GM21390 (cell line): ENCODE results near the gene C15orf39.

ENCODE experiments used
- ATAC-seq: cut with Tn5 transposase; IDR thresholded peaks from one replicate; pipeline ENCODE4 v1.9.1; 2021; ENCODE audit not compliant: unreplicated experiment

Gene C15orf39

DNA sequence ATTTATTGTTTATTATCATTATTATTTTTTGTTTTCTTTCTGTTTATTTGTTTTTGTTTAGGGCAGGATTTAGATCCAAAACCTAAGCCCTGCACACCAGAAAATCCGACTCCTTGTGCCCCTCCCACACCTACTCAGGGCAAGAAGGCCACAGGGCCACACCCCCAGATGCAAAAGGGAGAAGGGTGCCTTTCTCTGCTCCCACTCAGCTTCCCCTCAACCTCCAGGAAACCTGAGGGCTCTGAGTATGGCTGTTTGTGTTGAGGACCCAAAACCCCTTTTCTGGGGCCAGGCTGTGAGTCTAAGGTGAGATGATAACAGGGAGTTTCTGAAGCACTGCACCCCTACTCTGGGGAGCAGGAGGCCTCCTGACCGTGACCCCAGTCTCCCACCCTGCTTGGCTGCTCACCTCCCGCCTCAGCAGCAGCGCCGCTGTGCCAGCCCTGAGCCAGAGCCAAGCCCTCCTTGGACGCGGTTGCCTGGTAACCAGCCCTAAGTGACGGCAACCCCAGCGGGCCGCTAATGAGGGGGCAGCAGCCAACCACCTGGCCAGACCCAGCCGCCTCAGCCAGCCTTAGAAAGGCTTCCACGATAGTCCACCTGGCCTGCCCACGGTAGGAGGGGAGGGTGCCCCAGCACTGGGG is 6.4 kb upstream of the C15orf39 start:
- ATAC-seq = no peak

DNA sequence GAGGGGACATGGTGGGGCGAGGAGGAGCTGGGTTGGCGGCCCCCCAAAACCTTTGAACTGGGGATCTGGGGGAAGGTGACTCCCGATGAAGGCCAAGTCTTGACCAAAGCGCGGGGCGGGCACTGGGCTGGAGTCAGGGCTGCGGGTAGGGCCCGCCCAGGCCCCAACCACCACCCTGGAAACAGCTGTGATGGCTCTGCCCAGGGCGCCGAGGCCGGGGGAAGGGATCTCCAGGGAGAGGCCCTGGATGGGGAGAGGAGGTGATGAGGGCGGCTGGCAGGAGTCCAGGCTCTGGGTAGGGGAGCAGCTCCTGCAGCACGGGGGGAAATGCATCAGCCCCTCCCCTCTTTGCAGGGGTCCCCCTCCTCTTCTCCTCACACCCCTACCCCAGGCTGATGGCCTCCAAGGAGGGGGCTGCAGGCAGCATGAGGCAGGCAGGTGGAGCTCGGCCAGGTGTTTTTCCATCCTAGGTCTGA is 5.9 kb upstream of the C15orf39 start:
- ATAC-seq = no peak

DNA sequence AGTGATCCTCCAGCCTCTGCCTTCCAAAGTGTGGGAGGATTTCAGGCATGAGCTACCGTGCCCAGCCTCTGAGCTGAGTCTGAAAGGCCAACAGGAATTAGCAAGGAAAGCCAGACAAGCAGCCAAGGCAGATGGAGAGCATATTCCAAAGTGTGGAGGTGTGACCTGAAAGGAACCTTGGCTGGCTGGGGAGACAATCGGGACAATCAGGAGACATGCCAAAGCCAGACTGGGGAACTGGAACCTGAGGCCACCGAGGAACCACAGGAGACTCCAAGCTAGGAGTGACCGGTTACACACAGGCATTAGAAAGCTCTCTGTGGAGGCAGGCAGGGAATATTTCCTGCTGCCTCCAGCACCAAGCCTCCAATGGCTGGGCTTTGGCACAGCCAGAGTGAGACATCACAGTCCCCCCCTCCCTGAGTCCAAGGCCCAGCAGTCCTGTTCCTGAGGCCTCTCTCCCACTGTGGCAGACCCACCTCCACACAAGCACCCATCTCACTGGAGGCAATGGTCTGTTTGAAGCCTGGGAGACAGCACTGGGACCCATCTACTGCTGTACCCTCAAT is 4.5 kb upstream of the C15orf39 start:
- no peak for ATAC-seq

DNA sequence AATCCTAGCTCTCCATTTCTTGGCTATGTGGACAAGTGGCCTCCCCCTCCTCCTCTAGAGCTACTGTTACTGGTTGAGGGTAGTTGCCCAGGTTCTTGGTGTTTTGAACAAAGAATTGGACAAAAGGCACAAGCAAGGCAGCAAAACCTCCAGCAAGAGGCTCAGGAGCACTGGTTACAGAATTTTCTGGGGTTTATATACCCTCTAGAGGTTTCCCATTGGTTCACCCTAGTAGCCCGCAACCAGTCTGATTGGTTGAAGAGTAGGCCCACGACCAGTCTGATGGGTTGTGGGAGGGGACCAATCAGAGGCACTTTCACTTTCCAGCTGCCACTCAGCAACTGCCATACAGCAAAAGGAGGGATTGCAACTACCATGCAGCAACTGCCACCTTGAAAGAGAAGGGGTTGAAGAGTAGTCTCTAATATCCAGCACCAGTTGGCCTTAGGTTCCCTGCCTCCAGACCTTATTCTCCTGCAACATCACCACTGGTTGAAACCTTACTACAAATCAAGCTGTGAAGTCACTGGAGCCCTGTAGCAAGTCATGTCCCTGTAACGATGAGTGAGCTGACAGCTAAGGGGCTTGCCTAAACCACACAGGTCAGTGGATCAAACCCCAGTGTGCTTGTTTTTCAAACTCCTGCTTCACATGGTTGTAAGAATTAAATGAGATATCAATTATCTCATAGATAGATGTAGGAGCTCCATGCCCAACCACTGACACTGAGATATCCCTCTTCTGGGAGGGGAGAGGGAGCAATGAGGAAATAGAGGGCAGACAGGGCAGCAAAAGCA is 2.9 kb upstream of the C15orf39 start:
- ATAC-seq = no peak

DNA sequence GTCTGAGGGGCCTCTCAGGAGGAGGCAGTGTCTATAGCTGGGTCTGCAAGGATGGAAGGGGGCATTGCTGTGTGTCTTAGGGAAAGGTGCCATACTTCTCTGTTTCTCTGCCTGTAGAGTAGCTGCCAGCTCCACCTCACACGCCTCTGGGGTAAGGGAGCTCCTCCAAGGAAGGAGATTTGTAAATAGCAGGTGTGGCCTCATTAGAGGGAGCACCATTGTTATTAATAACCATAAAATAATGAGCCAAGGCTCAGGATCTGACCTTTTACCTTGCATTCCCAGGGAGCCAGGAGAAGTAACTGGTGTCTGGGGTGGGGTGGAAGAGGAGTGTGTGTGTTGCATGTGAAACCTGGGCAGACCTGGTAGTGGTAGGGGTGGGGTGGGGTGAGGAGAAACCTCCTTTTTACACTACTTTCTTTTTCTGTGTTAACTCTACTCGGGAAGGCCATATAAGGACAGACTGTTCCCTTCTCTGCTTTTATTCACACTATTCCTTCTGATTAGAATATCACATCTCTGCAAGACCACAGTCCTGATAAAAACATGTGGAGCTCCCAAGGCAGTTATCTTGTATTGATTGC is 2.2 kb upstream of the C15orf39 start:
- ATAC-seq = no peak

DNA sequence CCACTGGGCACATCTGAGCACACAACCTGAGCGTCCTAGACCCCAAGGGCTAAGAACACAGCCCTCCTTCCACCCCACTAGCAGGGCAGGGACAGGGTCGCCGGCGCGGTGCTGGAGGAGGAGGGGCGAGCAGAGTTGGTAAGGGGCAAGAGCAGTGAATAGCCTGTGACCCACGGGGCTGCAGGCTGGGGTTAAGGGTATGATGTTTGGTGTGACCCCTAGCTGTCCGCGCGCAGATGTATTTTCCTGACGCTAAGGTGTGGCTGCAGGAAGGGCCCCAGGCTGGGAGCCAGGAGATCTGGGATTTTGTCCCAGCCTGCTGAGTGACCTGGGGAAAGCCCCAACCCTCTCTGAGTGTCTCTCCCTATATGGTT is 1.3 kb upstream of the C15orf39 start:
- ATAC-seq = no peak

DNA sequence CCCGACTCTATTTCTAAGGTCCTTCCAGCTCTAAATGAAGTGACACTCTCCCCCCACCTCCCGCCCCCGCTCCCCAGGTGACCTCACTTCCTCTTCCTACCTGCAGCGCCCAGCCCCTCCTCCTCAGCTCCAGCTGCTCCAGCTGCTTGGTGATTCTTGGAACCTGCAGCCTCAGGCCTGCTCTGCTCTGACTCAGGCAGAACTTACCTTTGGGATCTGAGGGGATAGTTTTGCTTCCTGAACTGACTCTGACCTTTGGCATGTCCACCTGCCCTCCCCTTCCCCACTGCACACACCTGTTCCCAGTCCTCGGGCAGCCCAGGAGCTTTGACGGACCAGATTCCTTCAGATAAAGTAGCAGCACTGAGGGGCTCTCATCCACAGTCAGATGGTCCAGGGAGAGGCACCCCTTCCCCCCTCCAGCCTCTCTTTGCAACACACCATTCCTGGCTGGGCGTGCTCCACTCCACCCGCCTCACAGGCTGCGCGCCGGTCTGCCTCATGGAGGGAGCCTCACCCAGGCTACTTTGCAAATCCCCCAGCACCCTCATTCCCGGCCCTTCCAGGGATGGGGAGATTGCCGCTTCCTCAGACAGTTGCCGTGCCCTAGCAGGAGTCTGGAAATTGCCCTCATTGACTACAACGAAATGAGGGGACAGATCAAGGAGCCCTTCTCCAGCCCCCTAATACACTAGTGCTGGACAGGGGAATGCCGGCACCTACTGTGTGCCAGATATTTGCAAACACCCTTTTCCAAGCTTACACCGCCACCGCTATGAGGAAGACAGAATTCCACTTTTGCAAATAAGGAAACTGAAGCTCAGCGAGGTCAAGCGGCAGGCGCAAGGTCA is 692 bp upstream of the C15orf39 start:
- ATAC-seq = no peak

DNA sequence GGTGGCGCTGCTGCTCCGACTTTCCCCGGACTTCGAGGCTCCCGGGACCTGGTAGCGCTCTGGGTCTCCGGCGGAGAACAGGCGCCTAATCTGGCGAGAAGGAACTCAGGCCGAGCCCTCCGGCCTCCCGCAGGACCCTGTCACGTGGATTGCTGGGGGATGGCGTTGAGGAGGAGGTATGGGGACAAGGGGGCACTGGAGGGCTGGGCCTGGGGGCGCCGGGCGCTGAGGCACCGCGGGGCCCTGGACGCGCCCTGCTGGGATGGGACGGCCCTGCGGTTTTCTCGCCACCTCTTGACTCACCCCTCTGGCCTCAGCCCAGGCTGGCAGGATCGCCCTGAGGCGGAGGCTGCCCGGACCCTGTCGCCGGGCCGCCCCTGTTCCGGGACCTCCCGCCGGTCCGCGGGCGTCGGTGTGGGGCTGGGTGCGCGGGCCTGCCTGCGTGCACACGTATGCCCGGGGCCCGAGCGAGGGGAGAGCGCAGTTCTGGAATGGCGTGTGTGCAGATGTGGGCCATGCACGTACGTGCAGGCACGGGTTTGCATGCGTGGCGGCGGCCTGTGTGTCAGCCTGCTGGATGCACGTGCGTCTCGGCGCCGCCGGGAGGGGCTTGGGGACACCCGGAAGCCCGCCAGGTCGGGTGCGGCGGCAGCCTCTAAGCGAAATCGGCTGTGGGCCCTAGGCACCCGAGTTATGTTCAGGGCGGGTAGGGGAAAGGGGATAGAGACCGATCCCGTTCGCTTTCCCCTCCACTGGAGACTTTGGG is 752 bp downstream of the C15orf39 start:
- peak; percentile 17 for ATAC-seq

DNA sequence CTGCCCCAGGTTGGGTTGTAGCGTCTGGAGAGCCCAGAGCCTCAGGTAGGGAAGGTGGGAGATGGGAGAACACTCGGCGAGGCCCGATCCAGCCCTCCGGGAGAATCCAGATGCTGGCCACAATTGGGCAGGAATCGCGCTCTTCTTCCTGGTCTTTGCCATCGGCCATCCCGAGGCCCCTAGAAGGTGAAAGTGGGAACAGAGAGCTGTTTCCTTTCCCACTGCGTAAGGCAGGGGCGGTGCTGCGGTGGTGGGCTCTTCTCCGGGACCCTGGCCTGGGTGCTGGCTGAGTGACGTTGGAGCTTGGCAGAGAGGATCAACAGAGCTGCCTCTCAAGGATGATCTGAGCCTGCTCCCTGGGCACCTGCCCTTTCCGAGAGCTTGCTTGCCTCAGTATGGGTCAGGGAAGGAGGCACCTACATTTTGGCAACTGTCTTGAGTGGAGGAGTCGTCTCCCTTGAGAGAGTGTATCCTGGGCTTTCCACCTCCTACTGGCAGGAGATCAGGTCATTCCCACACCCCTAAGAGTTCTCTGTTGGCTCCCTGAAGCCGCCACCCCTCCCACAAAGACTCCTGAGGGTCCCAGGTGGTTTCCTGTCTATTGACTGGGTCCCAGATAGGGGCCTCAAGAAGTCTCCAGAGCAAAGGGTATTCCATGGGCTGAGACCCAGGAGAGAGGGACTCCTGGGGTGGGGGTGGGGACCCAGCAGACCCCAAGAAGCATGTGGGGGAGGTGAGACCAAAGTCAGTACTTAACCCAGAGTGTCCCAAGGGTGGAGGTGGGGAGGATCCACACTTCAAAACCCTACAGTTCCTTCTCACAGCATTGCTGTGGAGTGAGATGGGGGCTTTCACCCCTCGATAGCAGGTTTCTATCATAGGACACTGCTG is 1.6 kb downstream of the C15orf39 start:
- ATAC-seq = no peak

DNA sequence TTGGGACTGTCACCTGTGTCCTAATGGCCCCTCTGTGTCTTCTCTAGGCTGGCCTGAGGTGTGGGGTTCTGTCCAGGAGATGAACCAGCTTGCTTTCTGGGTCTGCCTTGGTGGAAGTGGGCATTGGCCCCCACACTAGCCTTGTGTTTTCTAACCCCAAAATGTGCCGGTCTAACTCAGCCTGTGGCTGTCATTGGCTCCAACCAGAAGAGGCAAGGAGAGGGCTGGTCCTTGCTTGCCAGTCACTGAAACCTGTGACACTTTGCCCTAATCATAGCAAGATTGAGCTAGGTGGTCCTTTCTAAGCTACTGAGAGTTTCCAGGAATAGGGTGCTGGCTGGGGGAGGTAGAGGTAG is 2.2 kb downstream of the C15orf39 start:
- no peak for ATAC-seq

DNA sequence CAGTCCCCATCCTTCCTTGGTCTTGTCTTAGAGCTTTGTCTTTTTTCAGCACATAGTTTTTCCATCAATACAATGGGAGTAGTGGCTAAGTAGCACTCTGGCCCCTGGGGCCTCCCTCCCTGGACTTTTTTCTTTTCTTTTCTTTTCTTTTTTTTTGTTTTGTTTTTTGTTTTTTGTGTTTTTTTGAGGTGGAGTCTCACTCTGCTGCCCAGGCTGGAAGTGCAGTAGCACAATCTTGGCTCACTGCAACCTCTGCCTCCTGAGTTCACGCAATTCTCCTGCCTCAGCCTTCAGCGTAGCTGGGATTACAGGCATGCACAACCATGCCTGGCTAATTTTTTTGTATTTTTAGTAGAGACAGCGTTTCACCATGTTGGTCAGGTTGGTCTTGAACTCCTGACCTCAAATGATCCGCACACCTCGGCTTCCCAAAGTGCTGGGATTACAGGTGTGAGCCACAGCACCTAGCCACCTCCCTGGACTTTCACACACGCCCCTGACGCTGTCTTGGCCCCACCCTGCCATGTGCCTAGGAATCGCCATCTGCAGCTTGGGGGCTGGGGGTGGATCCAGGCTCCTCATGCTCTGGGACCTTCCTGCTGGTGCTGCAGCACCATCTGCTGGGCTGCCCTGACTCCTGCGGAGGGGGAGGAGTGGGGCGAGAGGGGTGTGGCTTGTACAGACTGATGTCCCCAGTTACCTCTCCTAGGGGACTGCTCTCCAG is 2.8 kb downstream of the C15orf39 start:
- peak; percentile 33 for ATAC-seq

DNA sequence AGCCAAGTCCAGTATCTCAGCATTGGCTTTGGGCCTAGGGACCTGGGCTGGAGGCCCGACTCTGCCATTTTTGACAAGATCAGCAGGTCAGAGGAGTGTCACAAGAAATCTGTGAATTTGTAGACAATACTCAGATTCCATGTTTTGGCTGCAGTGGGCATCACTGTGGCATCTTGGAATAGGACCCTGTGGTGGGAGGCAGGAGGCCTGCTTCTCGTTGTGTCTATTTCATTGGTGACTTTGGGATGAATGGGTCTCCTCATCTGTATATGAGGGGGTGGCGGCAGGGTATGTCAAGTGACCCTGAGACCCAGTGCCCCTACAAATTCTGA is 3.3 kb downstream of the C15orf39 start:
- ATAC-seq = no peak

DNA sequence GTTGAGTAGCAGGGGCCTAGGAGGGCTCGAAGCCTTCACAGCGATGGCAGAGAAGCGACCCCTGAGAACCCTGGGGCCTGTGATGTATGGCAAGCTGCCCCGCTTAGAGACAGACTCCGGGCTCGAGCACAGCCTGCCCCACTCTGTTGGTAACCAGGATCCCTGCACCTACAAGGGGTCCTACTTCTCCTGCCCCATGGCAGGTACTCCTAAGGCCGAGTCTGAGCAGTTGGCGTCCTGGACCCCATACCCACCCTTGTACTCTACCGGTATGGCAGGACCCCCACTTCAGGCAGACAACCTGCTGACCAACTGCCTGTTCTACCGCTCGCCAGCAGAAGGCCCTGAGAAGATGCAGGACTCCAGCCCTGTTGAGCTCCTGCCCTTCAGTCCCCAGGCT is 4.3 kb downstream of the C15orf39 start:
- ATAC-seq = no peak

DNA sequence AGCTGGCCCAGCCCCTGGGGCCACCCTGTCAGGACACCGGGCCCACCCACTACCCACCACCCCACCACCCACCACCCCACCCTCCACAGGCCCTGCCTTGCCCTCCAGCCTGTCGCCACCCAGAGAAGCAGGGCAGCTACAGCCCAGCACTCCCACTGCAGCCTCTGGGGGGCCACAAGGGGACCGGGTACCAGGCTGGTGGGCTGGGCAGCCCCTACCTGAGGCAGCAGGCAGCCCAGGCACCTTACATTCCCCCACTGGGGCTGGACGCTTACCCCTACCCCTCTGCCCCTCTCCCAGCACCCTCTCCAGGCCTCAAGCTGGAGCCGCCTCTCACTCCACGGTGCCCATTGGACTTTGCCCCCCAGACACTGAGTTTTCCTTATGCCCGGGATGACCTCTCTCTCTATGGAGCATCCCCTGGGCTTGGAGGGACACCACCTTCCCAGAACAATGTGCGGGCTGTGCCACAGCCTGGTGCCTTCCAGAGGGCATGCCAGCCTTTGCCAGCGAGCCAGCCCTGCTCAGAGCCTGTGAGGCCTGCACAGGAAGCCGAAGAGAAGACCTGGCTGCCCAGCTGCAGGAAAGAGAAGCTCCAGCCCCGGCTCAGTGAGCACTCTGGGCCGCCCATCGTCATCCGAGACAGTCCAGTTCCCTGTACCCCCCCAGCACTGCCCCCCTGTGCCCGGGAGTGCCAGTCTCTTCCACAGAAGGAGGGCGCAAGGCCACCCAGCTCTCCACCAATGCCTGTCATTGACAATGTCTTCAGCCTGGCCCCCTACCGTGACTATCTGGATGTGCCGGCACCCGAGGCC is 5.3 kb downstream of the C15orf39 start:
- no peak for ATAC-seq

DNA sequence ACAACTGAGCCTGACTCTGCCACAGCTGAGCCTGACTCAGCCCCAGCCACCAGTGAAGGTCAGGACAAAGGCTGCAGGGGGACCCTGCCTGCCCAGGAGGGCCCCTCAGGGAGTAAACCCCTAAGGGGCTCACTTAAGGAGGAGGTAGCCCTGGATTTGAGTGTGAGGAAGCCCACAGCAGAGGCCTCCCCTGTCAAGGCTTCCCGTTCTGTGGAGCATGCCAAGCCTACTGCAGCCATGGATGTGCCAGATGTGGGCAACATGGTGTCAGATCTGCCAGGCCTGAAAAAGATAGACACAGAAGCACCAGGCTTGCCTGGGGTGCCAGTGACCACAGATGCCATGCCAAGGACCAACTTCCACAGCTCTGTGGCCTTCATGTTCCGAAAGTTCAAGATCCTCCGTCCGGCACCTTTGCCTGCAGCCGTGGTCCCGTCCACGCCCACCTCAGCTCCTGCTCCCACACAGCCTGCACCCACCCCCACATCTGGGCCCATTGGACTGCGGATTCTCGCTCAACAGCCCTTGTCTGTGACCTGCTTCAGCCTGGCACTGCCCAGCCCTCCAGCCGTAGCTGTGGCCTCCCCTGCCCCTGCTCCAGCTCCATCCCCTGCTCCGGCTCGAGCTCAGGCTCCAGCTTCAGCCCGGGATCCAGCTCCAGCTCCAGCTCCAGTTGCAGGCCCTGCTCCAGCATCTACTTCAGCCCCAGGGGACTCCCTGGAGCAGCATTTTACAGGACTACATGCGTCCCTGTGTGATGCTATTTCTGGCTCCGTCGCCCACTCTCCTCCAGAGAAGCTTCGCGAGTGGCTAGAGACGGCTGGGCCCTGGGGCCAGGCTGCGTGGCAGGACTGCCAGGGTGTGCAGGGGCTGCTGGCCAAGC is 6.2 kb downstream of the C15orf39 start:
- no peak for ATAC-seq

DNA sequence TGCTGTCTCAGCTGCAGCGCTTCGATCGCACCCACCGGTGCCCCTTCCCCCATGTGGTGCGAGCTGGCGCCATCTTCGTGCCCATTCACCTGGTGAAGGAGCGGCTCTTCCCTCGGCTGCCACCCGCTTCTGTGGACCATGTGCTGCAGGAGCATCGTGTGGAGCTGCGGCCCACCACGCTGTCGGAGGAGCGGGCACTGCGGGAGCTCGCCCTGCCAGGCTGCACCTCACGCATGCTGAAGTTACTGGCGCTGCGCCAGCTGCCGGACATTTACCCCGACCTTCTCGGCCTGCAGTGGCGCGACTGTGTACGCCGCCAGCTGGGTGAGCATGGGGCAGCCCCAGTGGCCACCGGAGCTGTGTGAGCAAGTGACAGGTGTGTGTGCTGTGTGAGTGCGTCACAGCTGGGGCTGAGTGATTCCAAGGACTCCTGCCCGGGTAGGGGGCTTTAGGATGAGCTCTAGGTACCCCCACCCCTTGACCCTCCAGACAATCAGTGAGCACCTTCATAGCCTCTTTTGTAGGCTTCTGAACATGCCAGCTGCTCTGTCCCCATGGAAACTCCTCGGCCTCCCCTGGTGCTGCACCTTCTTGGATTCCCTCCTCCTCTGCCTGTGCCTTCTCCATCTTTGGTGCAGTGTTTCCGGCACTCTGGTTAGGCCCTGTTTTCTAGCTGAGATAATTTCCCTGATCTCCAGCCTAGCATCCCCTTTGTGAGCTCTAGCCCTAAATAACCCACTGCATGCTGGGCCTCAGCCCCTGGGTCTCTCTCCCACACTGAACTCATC is 7.0 kb downstream of the C15orf39 start:
- no peak for ATAC-seq
